Mesodermal cell (in vitro differentiated cells): ENCODE results near the gene METTL2B.
"Not testable (repeated sequence)": the region's sequence is repeated elsewhere in the genome, so short reads cannot be mapped to it uniquely, and the experiment has no call there.

ENCODE experiments used
- H3K27ac ChIP-seq: 2 replicates; pipeline ENCODE4 v1.7.0; 2013; ENCODE audit warnings: mild to moderate bottlenecking, low read depth, low read length, moderate library complexity; ENCODE audit not compliant: severe bottlenecking
- H3K36me3 ChIP-seq: 2 replicates; pipeline ENCODE4 v1.7.1; 2013; ENCODE audit warnings: mild to moderate bottlenecking, low read length, moderate library complexity; ENCODE audit not compliant: control insufficient read depth, insufficient read depth
- H3K4me1 ChIP-seq: one replicate; pipeline ENCODE4 v1.7.1; 2013; ENCODE audit warnings: mild to moderate bottlenecking, low read length; ENCODE audit not compliant: insufficient read depth, control insufficient read depth, poor library complexity, severe bottlenecking
- H3K4me3 ChIP-seq: 2 replicates; pipeline ENCODE4 v1.7.0; 2013; ENCODE audit warnings: low read length, control low read depth, mild to moderate bottlenecking; ENCODE audit not compliant: insufficient read depth, poor library complexity, severe bottlenecking; ENCODE audit errors: extremely low read depth
- H3K9me3 ChIP-seq: 2 replicates; pipeline ENCODE4 v1.7.1; 2013; ENCODE audit warnings: mild to moderate bottlenecking, low read length, moderate library complexity; ENCODE audit not compliant: control insufficient read depth
- WGBS, 2 experiments: methylation state at CpG; one replicate each; pipeline ENCODE4 v1.1.5; 2013; ENCODE audit warnings: missing lambda C conversion rate in 2 of 2; ENCODE audit not compliant: insufficient coverage in 2 of 2; 5-methylcytosine and 5-hydroxymethylcytosine counted together

METTL2B gene

GRCh38 chr7:128455543-128456254 is 20.8 kb upstream of the METTL2B start, which contains the start of gene HILPDA:
Gene HILPDA, plus strand, starts transcription at chr7:128455878. Its CDS starts 1,391 bp downstream, at chr7:128457269.
- Histone ChIP-seq H3K27ac (peak within 1 kb of the TSS; percentile 94), H3K4me1 (peaks cover 29% of the 10 kb centered on the region), H3K9me3 (no peaks in the 10 kb centered on the region), H3K36me3 (peaks cover 26% of the 10 kb centered on the region), H3K4me3 (peak within 1 kb of the TSS; percentile 71)
- WGBS, 2 experiments, result 0% methylated on average over 41 to 64 of the region's 64 CpGs

GRCh38 chr7:128456255-128456725 is 20.3 kb upstream of the METTL2B start:
- peak overlapping the region; percentile 94 for H3K27ac ChIP-seq
- 0 to 8% methylated on average over 2 of the region's 5 CpGs for WGBS, 2 experiments
- peak overlapping the region; percentile 71 for H3K4me3 ChIP-seq
- H3K9me3 ChIP-seq, result no peaks in the 10 kb centered on the region
- H3K36me3 ChIP-seq, result peaks cover 29% of the 10 kb centered on the region
- peaks cover 29% of the 10 kb centered on the region for H3K4me1 ChIP-seq

- Histone ChIP-seq H3K36me3 (peaks cover 29% of the 10 kb centered on the region), H3K4me1 (peaks cover 29% of the 10 kb centered on the region), H3K4me3 (peak overlapping the region; percentile 71)
- not testable (repeated sequence) for H3K9me3 ChIP-seq, H3K27ac ChIP-seq
- WGBS, 2 experiments, result 83 to 100% methylated on average over 3 of the region's 6 CpGs
Observed at GRCh38 chr7:128457385-128457784, 19.2 kb upstream of the METTL2B start.

- Histone ChIP-seq H3K4me1 (peaks cover 24% of the 10 kb centered on the region), H3K27ac (no peak overlapping the region), H3K9me3 (no peaks in the 10 kb centered on the region), H3K36me3 (peaks cover 39% of the 10 kb centered on the region), H3K4me3 (no peak overlapping the region)
- WGBS, 2 experiments, result 80 to 88% methylated on average over 2 of the region's 3 CpGs
Observed at GRCh38 chr7:128458956-128459355, 17.6 kb upstream of the METTL2B start.

- no peaks in the 10 kb centered on the region for H3K9me3 ChIP-seq
- H3K36me3 ChIP-seq, result peaks cover 42% of the 10 kb centered on the region
- H3K27ac ChIP-seq, result no peak overlapping the region
- 49 to 60% methylated on average over 1 to 3 of the region's 5 CpGs for WGBS, 2 experiments
- no peak overlapping the region for H3K4me3 ChIP-seq
- H3K4me1 ChIP-seq, result peaks cover 19% of the 10 kb centered on the region
Observed at GRCh38 chr7:128459394-128459878, 17.1 kb upstream of the METTL2B start.

GRCh38 chr7:128462460-128462859 is 14.1 kb upstream of the METTL2B start:
- Histone ChIP-seq H3K36me3 (peaks cover 37% of the 10 kb centered on the region), H3K9me3 (no peaks in the 10 kb centered on the region), H3K4me3 (no peak overlapping the region), H3K4me1 (peaks cover 7% of the 10 kb centered on the region), H3K27ac (no peak overlapping the region)
- 100% methylated on average over 3 of the region's 5 CpGs; no CpG with 5 or more reads in 1 of the 2 experiments for WGBS, 2 experiments

- H3K27ac ChIP-seq, H3K9me3 ChIP-seq, H3K4me3 ChIP-seq, H3K4me1 ChIP-seq: not testable (repeated sequence)
- WGBS, 2 experiments, result 93 to 95% methylated on average over 23 of the region's 30 CpGs
- H3K36me3 ChIP-seq, result peaks cover 33% of the 10 kb centered on the region
Observed at GRCh38 chr7:128463345-128463744, 13.2 kb upstream of the METTL2B start.

- not testable (repeated sequence) for H3K9me3 ChIP-seq, H3K4me1 ChIP-seq, H3K4me3 ChIP-seq, H3K27ac ChIP-seq
- no CpG with 5 or more reads among the region's 8 CpGs for WGBS, 2 experiments
- peaks cover 29% of the 10 kb centered on the region for H3K36me3 ChIP-seq
Observed at GRCh38 chr7:128463933-128464332, 12.6 kb upstream of the METTL2B start.

GRCh38 chr7:128466871-128467270 is 9.7 kb upstream of the METTL2B start:
- H3K36me3 ChIP-seq, result peaks cover 18% of the 10 kb centered on the region
- not testable (repeated sequence) for H3K27ac ChIP-seq, H3K4me1 ChIP-seq, H3K4me3 ChIP-seq, H3K9me3 ChIP-seq

- not testable (repeated sequence) for H3K4me1 ChIP-seq, H3K9me3 ChIP-seq
- H3K4me3 ChIP-seq, result peak overlapping the region; percentile 70
- 0% methylated on average over 1 of the region's 4 CpGs; no CpG with 5 or more reads in 1 of the 2 experiments for WGBS, 2 experiments
- H3K36me3 ChIP-seq, result peaks cover 23% of the 10 kb centered on the region
- peak overlapping the region; percentile 83 for H3K27ac ChIP-seq
Observed at GRCh38 chr7:128477336-128477690, 765 bp downstream of the METTL2B start.

GRCh38 chr7:128479082-128479481 is 2.5 kb downstream of the METTL2B start:
- WGBS, 2 experiments, result no CpG with 5 or more reads among the region's 4 CpGs
- not testable (repeated sequence) for H3K4me3 ChIP-seq, H3K4me1 ChIP-seq, H3K27ac ChIP-seq, H3K9me3 ChIP-seq
- H3K36me3 ChIP-seq, result peaks cover 30% of the 10 kb centered on the region
